ENCODE data around the gene DOCK4. TPM values are rescaled to one million over a fixed set of nuclear protein-coding genes. Genes with fewer than 3 reads are reported as not detected.

Gene DOCK4
- total RNA-seq, 1 experiment from 2014 or later: 20.4 TPM

DNA sequence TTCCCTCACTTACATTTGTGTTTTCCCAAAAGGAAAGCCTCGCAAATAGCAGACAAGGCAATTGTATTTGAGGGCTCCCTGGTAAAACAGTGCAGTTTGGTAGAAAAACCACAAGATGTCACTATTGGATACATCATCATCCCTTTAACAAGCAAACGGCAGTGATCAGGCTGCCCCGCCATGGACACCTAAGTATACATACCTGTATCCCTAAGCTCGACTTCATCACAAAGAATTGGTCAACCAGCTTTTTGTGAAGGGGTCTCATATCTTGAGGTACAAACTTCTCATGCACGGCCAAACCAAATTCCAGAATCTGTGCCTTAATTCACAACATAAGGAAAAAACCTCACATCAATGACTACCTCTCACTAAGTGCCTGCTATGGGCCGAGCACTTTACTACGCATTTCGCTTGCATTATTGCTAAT lies 464.4 kb downstream of the DOCK4 start:
- ATAC-seq: peak; percentile 87
- ChIA-PET POLR2A (no interaction called here), CTCF (interaction anchor here (0.5 to 3.5 kb wide), 14 partner anchors 11 to 1892 kb away, joined by 3 to 18 read pairs (median 4); no protein-coding TSS in a partner anchor)
- peaks cover 21% of the 10 kb centered on the region for H3K36me3 Mint-ChIP-seq
- no peak overlapping the region for H3K27ac Mint-ChIP-seq
- peak; percentile 59 for DNase-seq (ENCODE audit: low spot score)
- H3K27me3 Mint-ChIP-seq (ENCODE audit: low read depth): no peaks in the 10 kb centered on the region
- H3K9me3 Mint-ChIP-seq: no peaks in the 10 kb centered on the region
- H3K4me3 Mint-ChIP-seq: no peak overlapping the region
- H3K4me1 Mint-ChIP-seq: peaks cover 15% of the 10 kb centered on the region
- TF ChIP-seq, protein P1, sequence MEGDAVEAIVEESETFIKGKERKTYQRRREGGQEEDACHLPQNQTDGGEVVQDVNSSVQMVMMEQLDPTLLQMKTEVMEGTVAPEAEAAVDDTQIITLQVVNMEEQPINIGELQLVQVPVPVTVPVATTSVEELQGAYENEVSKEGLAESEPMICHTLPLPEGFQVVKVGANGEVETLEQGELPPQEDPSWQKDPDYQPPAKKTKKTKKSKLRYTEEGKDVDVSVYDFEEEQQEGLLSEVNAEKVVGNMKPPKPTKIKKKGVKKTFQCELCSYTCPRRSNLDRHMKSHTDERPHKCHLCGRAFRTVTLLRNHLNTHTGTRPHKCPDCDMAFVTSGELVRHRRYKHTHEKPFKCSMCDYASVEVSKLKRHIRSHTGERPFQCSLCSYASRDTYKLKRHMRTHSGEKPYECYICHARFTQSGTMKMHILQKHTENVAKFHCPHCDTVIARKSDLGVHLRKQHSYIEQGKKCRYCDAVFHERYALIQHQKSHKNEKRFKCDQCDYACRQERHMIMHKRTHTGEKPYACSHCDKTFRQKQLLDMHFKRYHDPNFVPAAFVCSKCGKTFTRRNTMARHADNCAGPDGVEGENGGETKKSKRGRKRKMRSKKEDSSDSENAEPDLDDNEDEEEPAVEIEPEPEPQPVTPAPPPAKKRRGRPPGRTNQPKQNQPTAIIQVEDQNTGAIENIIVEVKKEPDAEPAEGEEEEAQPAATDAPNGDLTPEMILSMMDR (IDR thresholded peaks at IDR 0.05): peak; percentile 31; the same call in 1 of the 2 replicates
- TF ChIP-seq ZNF423 (CRISPR knock-in tag; IDR thresholded peaks at IDR 0.05) (no peak), ZNF232 (CRISPR knock-in tag; IDR thresholded peaks at IDR 0.05) (no peak)

DNA sequence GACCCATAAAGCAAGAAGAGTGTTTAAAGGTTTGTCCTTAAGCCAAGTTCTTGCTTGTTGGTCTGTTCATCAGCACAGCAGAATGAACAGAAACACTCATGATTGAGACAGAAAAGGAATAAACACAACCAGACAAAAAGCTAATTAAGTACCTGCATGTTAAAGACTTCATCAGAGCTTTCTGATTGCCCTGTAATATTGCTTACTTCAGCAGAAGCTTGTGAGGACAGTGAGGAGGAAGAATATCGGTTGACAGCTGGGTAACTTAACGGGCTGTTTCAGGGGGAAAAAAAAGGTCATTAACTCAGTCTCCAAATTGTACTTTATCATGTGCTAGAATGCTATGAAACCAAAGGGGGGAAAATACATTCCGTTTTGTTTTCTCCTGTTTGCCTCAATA lies 465.3 kb downstream of the DOCK4 start:
- peaks cover 16% of the 10 kb centered on the region for H3K36me3 Mint-ChIP-seq
- no peak overlapping the region for H3K27ac Mint-ChIP-seq
- peaks cover 15% of the 10 kb centered on the region for H3K4me1 Mint-ChIP-seq
- ChIA-PET POLR2A (no interaction called here), CTCF (interaction anchor here (0.6 to 3.5 kb wide), 6 partner anchors 12 to 757 kb away, joined by 3 to 18 read pairs (median 6); no protein-coding TSS in a partner anchor)
- no peaks in the 10 kb centered on the region for H3K9me3 Mint-ChIP-seq
- ATAC-seq (no peak), DNase-seq (ENCODE audit: low spot score) (no peak)
- no peaks in the 10 kb centered on the region for H3K27me3 Mint-ChIP-seq (ENCODE audit: low read depth)
- no peak overlapping the region for H3K4me3 Mint-ChIP-seq
- TF ChIP-seq, protein P2, sequence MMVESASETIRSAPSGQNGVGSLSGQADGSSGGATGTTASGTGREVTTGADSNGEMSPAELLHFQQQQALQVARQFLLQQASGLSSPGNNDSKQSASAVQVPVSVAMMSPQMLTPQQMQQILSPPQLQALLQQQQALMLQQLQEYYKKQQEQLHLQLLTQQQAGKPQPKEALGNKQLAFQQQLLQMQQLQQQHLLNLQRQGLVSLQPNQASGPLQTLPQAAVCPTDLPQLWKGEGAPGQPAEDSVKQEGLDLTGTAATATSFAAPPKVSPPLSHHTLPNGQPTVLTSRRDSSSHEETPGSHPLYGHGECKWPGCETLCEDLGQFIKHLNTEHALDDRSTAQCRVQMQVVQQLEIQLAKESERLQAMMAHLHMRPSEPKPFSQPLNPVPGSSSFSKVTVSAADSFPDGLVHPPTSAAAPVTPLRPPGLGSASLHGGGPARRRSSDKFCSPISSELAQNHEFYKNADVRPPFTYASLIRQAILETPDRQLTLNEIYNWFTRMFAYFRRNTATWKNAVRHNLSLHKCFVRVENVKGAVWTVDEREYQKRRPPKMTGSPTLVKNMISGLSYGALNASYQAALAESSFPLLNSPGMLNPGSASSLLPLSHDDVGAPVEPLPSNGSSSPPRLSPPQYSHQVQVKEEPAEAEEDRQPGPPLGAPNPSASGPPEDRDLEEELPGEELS (CRISPR knock-in tag; IDR thresholded peaks at IDR 0.05): no peak
- TF ChIP-seq, protein P1 (IDR thresholded peaks at IDR 0.05): no peak
- TF ChIP-seq, protein P3, sequence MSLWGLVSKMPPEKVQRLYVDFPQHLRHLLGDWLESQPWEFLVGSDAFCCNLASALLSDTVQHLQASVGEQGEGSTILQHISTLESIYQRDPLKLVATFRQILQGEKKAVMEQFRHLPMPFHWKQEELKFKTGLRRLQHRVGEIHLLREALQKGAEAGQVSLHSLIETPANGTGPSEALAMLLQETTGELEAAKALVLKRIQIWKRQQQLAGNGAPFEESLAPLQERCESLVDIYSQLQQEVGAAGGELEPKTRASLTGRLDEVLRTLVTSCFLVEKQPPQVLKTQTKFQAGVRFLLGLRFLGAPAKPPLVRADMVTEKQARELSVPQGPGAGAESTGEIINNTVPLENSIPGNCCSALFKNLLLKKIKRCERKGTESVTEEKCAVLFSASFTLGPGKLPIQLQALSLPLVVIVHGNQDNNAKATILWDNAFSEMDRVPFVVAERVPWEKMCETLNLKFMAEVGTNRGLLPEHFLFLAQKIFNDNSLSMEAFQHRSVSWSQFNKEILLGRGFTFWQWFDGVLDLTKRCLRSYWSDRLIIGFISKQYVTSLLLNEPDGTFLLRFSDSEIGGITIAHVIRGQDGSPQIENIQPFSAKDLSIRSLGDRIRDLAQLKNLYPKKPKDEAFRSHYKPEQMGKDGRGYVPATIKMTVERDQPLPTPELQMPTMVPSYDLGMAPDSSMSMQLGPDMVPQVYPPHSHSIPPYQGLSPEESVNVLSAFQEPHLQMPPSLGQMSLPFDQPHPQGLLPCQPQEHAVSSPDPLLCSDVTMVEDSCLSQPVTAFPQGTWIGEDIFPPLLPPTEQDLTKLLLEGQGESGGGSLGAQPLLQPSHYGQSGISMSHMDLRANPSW (CRISPR knock-in tag; conservative IDR thresholded peaks at IDR 0.05; ENCODE audit: low read depth): no peak
- TF ChIP-seq OVOL2 (CRISPR knock-in tag; IDR thresholded peaks at IDR 0.05; ENCODE audit: borderline replicate concordance): no peak
- TF ChIP-seq, protein P4, sequence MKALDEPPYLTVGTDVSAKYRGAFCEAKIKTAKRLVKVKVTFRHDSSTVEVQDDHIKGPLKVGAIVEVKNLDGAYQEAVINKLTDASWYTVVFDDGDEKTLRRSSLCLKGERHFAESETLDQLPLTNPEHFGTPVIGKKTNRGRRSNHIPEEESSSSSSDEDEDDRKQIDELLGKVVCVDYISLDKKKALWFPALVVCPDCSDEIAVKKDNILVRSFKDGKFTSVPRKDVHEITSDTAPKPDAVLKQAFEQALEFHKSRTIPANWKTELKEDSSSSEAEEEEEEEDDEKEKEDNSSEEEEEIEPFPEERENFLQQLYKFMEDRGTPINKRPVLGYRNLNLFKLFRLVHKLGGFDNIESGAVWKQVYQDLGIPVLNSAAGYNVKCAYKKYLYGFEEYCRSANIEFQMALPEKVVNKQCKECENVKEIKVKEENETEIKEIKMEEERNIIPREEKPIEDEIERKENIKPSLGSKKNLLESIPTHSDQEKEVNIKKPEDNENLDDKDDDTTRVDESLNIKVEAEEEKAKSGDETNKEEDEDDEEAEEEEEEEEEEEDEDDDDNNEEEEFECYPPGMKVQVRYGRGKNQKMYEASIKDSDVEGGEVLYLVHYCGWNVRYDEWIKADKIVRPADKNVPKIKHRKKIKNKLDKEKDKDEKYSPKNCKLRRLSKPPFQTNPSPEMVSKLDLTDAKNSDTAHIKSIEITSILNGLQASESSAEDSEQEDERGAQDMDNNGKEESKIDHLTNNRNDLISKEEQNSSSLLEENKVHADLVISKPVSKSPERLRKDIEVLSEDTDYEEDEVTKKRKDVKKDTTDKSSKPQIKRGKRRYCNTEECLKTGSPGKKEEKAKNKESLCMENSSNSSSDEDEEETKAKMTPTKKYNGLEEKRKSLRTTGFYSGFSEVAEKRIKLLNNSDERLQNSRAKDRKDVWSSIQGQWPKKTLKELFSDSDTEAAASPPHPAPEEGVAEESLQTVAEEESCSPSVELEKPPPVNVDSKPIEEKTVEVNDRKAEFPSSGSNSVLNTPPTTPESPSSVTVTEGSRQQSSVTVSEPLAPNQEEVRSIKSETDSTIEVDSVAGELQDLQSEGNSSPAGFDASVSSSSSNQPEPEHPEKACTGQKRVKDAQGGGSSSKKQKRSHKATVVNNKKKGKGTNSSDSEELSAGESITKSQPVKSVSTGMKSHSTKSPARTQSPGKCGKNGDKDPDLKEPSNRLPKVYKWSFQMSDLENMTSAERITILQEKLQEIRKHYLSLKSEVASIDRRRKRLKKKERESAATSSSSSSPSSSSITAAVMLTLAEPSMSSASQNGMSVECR (CRISPR knock-in tag; IDR thresholded peaks at IDR 0.05; ENCODE audit: borderline replicate concordance): no peak
- TF ChIP-seq, protein P5, sequence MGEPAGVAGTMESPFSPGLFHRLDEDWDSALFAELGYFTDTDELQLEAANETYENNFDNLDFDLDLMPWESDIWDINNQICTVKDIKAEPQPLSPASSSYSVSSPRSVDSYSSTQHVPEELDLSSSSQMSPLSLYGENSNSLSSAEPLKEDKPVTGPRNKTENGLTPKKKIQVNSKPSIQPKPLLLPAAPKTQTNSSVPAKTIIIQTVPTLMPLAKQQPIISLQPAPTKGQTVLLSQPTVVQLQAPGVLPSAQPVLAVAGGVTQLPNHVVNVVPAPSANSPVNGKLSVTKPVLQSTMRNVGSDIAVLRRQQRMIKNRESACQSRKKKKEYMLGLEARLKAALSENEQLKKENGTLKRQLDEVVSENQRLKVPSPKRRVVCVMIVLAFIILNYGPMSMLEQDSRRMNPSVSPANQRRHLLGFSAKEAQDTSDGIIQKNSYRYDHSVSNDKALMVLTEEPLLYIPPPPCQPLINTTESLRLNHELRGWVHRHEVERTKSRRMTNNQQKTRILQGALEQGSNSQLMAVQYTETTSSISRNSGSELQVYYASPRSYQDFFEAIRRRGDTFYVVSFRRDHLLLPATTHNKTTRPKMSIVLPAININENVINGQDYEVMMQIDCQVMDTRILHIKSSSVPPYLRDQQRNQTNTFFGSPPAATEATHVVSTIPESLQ (CRISPR knock-in tag; IDR thresholded peaks at IDR 0.05): no peak
- TF ChIP-seq, protein P6, sequence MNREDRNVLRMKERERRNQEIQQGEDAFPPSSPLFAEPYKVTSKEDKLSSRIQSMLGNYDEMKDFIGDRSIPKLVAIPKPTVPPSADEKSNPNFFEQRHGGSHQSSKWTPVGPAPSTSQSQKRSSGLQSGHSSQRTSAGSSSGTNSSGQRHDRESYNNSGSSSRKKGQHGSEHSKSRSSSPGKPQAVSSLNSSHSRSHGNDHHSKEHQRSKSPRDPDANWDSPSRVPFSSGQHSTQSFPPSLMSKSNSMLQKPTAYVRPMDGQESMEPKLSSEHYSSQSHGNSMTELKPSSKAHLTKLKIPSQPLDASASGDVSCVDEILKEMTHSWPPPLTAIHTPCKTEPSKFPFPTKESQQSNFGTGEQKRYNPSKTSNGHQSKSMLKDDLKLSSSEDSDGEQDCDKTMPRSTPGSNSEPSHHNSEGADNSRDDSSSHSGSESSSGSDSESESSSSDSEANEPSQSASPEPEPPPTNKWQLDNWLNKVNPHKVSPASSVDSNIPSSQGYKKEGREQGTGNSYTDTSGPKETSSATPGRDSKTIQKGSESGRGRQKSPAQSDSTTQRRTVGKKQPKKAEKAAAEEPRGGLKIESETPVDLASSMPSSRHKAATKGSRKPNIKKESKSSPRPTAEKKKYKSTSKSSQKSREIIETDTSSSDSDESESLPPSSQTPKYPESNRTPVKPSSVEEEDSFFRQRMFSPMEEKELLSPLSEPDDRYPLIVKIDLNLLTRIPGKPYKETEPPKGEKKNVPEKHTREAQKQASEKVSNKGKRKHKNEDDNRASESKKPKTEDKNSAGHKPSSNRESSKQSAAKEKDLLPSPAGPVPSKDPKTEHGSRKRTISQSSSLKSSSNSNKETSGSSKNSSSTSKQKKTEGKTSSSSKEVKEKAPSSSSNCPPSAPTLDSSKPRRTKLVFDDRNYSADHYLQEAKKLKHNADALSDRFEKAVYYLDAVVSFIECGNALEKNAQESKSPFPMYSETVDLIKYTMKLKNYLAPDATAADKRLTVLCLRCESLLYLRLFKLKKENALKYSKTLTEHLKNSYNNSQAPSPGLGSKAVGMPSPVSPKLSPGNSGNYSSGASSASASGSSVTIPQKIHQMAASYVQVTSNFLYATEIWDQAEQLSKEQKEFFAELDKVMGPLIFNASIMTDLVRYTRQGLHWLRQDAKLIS (CRISPR knock-in tag; IDR thresholded peaks at IDR 0.05; ENCODE audit: borderline replicate concordance): no peak
- TF ChIP-seq, protein P7, sequence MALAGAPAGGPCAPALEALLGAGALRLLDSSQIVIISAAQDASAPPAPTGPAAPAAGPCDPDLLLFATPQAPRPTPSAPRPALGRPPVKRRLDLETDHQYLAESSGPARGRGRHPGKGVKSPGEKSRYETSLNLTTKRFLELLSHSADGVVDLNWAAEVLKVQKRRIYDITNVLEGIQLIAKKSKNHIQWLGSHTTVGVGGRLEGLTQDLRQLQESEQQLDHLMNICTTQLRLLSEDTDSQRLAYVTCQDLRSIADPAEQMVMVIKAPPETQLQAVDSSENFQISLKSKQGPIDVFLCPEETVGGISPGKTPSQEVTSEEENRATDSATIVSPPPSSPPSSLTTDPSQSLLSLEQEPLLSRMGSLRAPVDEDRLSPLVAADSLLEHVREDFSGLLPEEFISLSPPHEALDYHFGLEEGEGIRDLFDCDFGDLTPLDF (CRISPR knock-in tag; IDR thresholded peaks at IDR 0.05): no peak
